ENCODE results near the gene SV2B.

The SV2B gene

GRCh38 chr15:91192285-91192684 lies 92.2 kb downstream of the SV2B start:
- no peak for DNase-seq (ENCODE audit: low read depth, low spot score)

GRCh38 chr15:91192690-91193377 lies 92.8 kb downstream of the SV2B start:
- DNase-seq (ENCODE audit: low read depth, low spot score): no peak

- no peak for DNase-seq (ENCODE audit: low read depth, low spot score)
Observed at GRCh38 chr15:91193378-91193720, 93.3 kb downstream of the SV2B start.

- DNase-seq (ENCODE audit: low read depth, low spot score): no peak
Observed at GRCh38 chr15:91196127-91196526, 96.1 kb downstream of the SV2B start.

- no peak for DNase-seq (ENCODE audit: low read depth, low spot score)
Observed at GRCh38 chr15:91196768-91197167, 96.7 kb downstream of the SV2B start.

- no peak for DNase-seq (ENCODE audit: low read depth, low spot score)
Observed at GRCh38 chr15:91199511-91199910, 99.5 kb downstream of the SV2B start.

GRCh38 chr15:91200101-91200754 lies 100.2 kb downstream of the SV2B start:
- no peak for DNase-seq (ENCODE audit: low read depth, low spot score)

- no peak for DNase-seq (ENCODE audit: low read depth, low spot score)
Observed at GRCh38 chr15:91202510-91203102, 102.5 kb downstream of the SV2B start.

- no peak for DNase-seq (ENCODE audit: low read depth, low spot score)
Observed at GRCh38 chr15:91203619-91204203, 103.7 kb downstream of the SV2B start.

GRCh38 chr15:91208371-91208770 lies 108.3 kb downstream of the SV2B start:
- no peak for DNase-seq (ENCODE audit: low read depth, low spot score)

GRCh38 chr15:91209318-91209717 lies 109.3 kb downstream of the SV2B start:
- DNase-seq (ENCODE audit: low read depth, low spot score): no peak

GRCh38 chr15:91209726-91210125 lies 109.7 kb downstream of the SV2B start:
- DNase-seq (ENCODE audit: low read depth, low spot score): no peak

GRCh38 chr15:91214675-91215590 lies 114.9 kb downstream of the SV2B start:
- DNase-seq (ENCODE audit: low read depth, low spot score): peak; percentile 17

GRCh38 chr15:91216000-91216399 lies 115.9 kb downstream of the SV2B start:
- DNase-seq (ENCODE audit: low read depth, low spot score): no peak

GRCh38 chr15:91219206-91219605 lies 119.1 kb downstream of the SV2B start:
- DNase-seq (ENCODE audit: low read depth, low spot score): no peak

GRCh38 chr15:91222052-91222451 lies 122.0 kb downstream of the SV2B start:
- DNase-seq (ENCODE audit: low read depth, low spot score): no peak

- DNase-seq (ENCODE audit: low read depth, low spot score): no peak
Observed at GRCh38 chr15:91223863-91224262, 123.8 kb downstream of the SV2B start.

- peak; percentile 47 for DNase-seq (ENCODE audit: low read depth, low spot score)
Observed at GRCh38 chr15:91224755-91225380, 124.8 kb downstream of the SV2B start.

- no peak for DNase-seq (ENCODE audit: low read depth, low spot score)
Observed at GRCh38 chr15:91225741-91226140, 125.7 kb downstream of the SV2B start.

- DNase-seq (ENCODE audit: low read depth, low spot score): no peak
Observed at GRCh38 chr15:91227117-91227516, 127.1 kb downstream of the SV2B start.

GRCh38 chr15:91227766-91228165 lies 127.7 kb downstream of the SV2B start:
- no peak for DNase-seq (ENCODE audit: low read depth, low spot score)

Measured in ELF-1 (cell line).